Activated effector memory CD4-positive, alpha-beta T cell treated with anti-CD3 and anti-CD28 coated beads, Interleukin-2, amount 50 U/mL, for 16 hours (primary cell): ENCODE results near the gene SLC6A6.

Experiments
- DNase-seq: peaks from one replicate; pipeline ENCODE4 v3.0.0-alpha.2; 2020

SLC6A6 gene

GRCh38 chr3:14457481-14457880 is 55.1 kb downstream of the SLC6A6 start:
- no peak for DNase-seq

- no peak for DNase-seq
Observed at GRCh38 chr3:14457999-14458398, 55.6 kb downstream of the SLC6A6 start.

GRCh38 chr3:14458434-14459275 is 56.2 kb downstream of the SLC6A6 start:
- no peak for DNase-seq

- DNase-seq: no peak
Observed at GRCh38 chr3:14459384-14459783, 57.0 kb downstream of the SLC6A6 start.

- DNase-seq: no peak
Observed at GRCh38 chr3:14459787-14460186, 57.4 kb downstream of the SLC6A6 start.

GRCh38 chr3:14460342-14461005 is 58.1 kb downstream of the SLC6A6 start:
- DNase-seq: no peak

- DNase-seq: no peak
Observed at GRCh38 chr3:14461006-14461747, 58.8 kb downstream of the SLC6A6 start.

GRCh38 chr3:14461748-14462324 is 59.4 kb downstream of the SLC6A6 start:
- DNase-seq: peak; percentile 76

GRCh38 chr3:14462738-14463137 is 60.3 kb downstream of the SLC6A6 start:
- DNase-seq: no peak

GRCh38 chr3:14463330-14464140 is 61.1 kb downstream of the SLC6A6 start:
- DNase-seq: no peak

- DNase-seq: no peak
Observed at GRCh38 chr3:14464141-14464465, 61.7 kb downstream of the SLC6A6 start.

- DNase-seq: no peak
Observed at GRCh38 chr3:14464521-14464920, 62.1 kb downstream of the SLC6A6 start.

- DNase-seq: no peak
Observed at GRCh38 chr3:14465425-14465824, 63.0 kb downstream of the SLC6A6 start.

GRCh38 chr3:14466179-14466903 is 63.9 kb downstream of the SLC6A6 start:
- no peak for DNase-seq

- DNase-seq: peak; percentile 81
Observed at GRCh38 chr3:14467814-14468620, 65.6 kb downstream of the SLC6A6 start.

- DNase-seq: no peak
Observed at GRCh38 chr3:14468621-14468981, 66.2 kb downstream of the SLC6A6 start.

- DNase-seq: no peak
Observed at GRCh38 chr3:14470461-14470860, 68.1 kb downstream of the SLC6A6 start.

GRCh38 chr3:14471016-14471415 is 68.6 kb downstream of the SLC6A6 start:
- DNase-seq: no peak

GRCh38 chr3:14471690-14472089 is 69.3 kb downstream of the SLC6A6 start:
- DNase-seq: no peak

GRCh38 chr3:14472471-14473351 is 70.3 kb downstream of the SLC6A6 start:
- DNase-seq: no peak
